GM23338 (cell line): ENCODE results near the gene PNLIPRP2. TPM values are rescaled to one million over a fixed set of nuclear protein-coding genes. Genes with fewer than 3 reads are reported as not detected.

ENCODE experiments used
- ATAC-seq: fragments of 200-7000 bp; cut with Tn5 transposase; 3 replicates; pipeline ENCODE4 v1.9.1; 2020
- DNase-seq: peaks from one replicate; pipeline ENCODE4 v3.0.0-alpha.2; 2015; ENCODE audit warnings: low spot score
- H2AFZ ChIP-seq: fragments of 200-600 bp; sonication (generic); 2 replicates; pipeline ENCODE4 v1.8.0; 2016; ENCODE audit warnings: antibody characterized with exemption, mild to moderate bottlenecking, moderate library complexity
- H3F3A ChIP-seq: fragments of 200-600 bp; sonication (generic); replicated peaks from 2 replicates; pipeline ENCODE4 v1.8.0; 2017; ENCODE audit warnings: antibody characterized with exemption, mixed run types, low read depth
- H3K27ac ChIP-seq: fragments of 200-600 bp; sonication (generic); 2 replicates; pipeline ENCODE4 v1.6.1; 2016; ENCODE audit warnings: low read depth
- H3K27me3 ChIP-seq: fragments of 200-600 bp; sonication (generic); 2 replicates; pipeline ENCODE4 v1.8.0; 2016; ENCODE audit warnings: mild to moderate bottlenecking, mixed run types, moderate library complexity; ENCODE audit not compliant: insufficient read depth
- H3K36me3 ChIP-seq: fragments of 200-600 bp; sonication (generic); 2 replicates; pipeline ENCODE4 v1.8.0; 2016; ENCODE audit warnings: mild to moderate bottlenecking; ENCODE audit not compliant: insufficient read depth
- H3K4me1 ChIP-seq: fragments of 200-600 bp; sonication (generic); 2 replicates; pipeline ENCODE4 v1.8.0; 2016; ENCODE audit warnings: mild to moderate bottlenecking, moderate library complexity; ENCODE audit not compliant: insufficient read depth
- H3K4me2 ChIP-seq: fragments of 200-600 bp; sonication (generic); 2 replicates; pipeline ENCODE4 v1.7.1; 2017; ENCODE audit warnings: mixed run types
- H3K4me3 ChIP-seq: fragments of 200-600 bp; sonication (generic); 2 replicates; pipeline ENCODE4 v1.6.1; 2016; ENCODE audit warnings: mixed run types
- H3K79me2 ChIP-seq: fragments of 200-600 bp; sonication (generic); replicated peaks from 2 replicates; pipeline ENCODE4 v1.8.0; 2017; ENCODE audit warnings: mild to moderate bottlenecking; ENCODE audit not compliant: insufficient read depth
- H3K9me2 ChIP-seq: fragments of 200-600 bp; sonication (generic); 2 replicates; pipeline ENCODE4 v1.8.0; 2017; ENCODE audit not compliant: insufficient read depth
- H4K20me1 ChIP-seq: fragments of 200-600 bp; sonication (generic); replicated peaks from 2 replicates; pipeline ENCODE4 v1.8.0; 2017; ENCODE audit warnings: mild to moderate bottlenecking; ENCODE audit not compliant: insufficient read depth
- H3K27ac Mint-ChIP-seq: 2 replicates; pipeline ENCODE4 v1.8.0; 2020; ENCODE audit warnings: inconsistent platforms, mild to moderate bottlenecking, moderate library complexity, mixed read lengths
- H3K27me3 Mint-ChIP-seq: 3 replicates; pipeline ENCODE4 v1.8.0; 2022; ENCODE audit warnings: low read depth, mild to moderate bottlenecking, moderate library complexity, mixed read lengths, inconsistent platforms; ENCODE audit not compliant: insufficient read depth, poor library complexity
- H3K36me3 Mint-ChIP-seq: 3 replicates; pipeline ENCODE4 v1.8.0; 2021; ENCODE audit warnings: low read depth, mild to moderate bottlenecking, inconsistent platforms, moderate library complexity, mixed read lengths
- H3K4me1 Mint-ChIP-seq: 3 replicates; pipeline ENCODE4 v1.8.0; 2020; ENCODE audit warnings: mild to moderate bottlenecking, inconsistent platforms, mixed read lengths
- H3K4me3 Mint-ChIP-seq: 3 replicates; pipeline ENCODE4 v1.8.0; 2021; ENCODE audit warnings: moderate library complexity, mild to moderate bottlenecking, inconsistent platforms, mixed read lengths
- H3K9me3 Mint-ChIP-seq: 3 replicates; pipeline ENCODE4 v1.8.0; 2020; ENCODE audit warnings: moderate library complexity, mild to moderate bottlenecking, inconsistent platforms, mixed read lengths
- CREB1 ChIP-seq: fragments of 250-450 bp; sonication (Bioruptor Pico); IDR thresholded peaks from 2 replicates; pipeline ENCODE4 v1.5.0; 2020; ENCODE audit warnings: low read depth, mild to moderate bottlenecking, moderate library complexity
- EZH2 ChIP-seq: fragments of 200-600 bp; sonication (generic); IDR thresholded peaks from one replicate; pipeline ENCODE4 v1.8.0; 2017; ENCODE audit warnings: antibody characterized with exemption, mild to moderate bottlenecking, low read depth; ENCODE audit not compliant: unreplicated experiment
- EZH2phosphoT487 ChIP-seq: fragments of 200-600 bp; sonication (generic); IDR thresholded peaks from one replicate; pipeline ENCODE4 v1.8.1; 2018; ENCODE audit warnings: antibody characterized with exemption; ENCODE audit not compliant: unreplicated experiment
- JUNB ChIP-seq: IDR thresholded peaks from one replicate; pipeline ENCODE4 v1.6.1; 2016; ENCODE audit warnings: antibody characterized with exemption; ENCODE audit not compliant: unreplicated experiment
- NANOG ChIP-seq: IDR thresholded peaks from 2 replicates; pipeline ENCODE4 v1.6.1; 2016; ENCODE audit warnings: antibody characterized with exemption, borderline replicate concordance
- STAT1 ChIP-seq: IDR thresholded peaks from one replicate; pipeline ENCODE4 v1.6.1; 2016; ENCODE audit warnings: antibody characterized with exemption; ENCODE audit not compliant: unreplicated experiment
- ZNF331 ChIP-seq: fragments of 250-450 bp; sonication (Bioruptor Pico); IDR thresholded peaks from 2 replicates; pipeline ENCODE4 v1.5.0; 2020; ENCODE audit warnings: low read depth, mild to moderate bottlenecking, moderate library complexity
- polyA plus RNA-seq: library from polyadenylated mRNA; unstranded; fragments of >200 nt; fragmentation: Nextera tagmentation; extraction: Ambion mirVana; gene quantifications from 2 replicates; pipeline ENCODE4 v1.2.1, GENCODE V29; 2016
- total RNA-seq: library from RNA; depleted of rRNA; stranded (reverse); fragments of >200 nt; shearing (Covaris generic); gene quantifications from 2 replicates; pipeline ENCODE4 v1.2.3, GENCODE V29; 2014
- TF ChIP-seq, protein P1 (sequence below), 2 experiments: fragments of 200-600 bp in 1 of 2; sonication (generic) in 1 of 2; conservative IDR thresholded peaks; 2 replicates each; pipeline versions ENCODE4 v1.5.1 to v1.6.1; 2016 to 2017; ENCODE audit warnings: antibody characterized with exemption in 2 of 2, low read depth in 2 of 2, mild to moderate bottlenecking in 2 of 2, moderate library complexity in 1 of 2
- TF ChIP-seq, protein P2 (sequence below): IDR thresholded peaks from 2 replicates; pipeline ENCODE4 v1.6.1; 2016; ENCODE audit warnings: antibody characterized with exemption
- TF ChIP-seq, protein P3 (sequence below): fragments of 250-450 bp; sonication (Bioruptor Pico); IDR thresholded peaks from 2 replicates; pipeline ENCODE4 v1.5.0; 2020; ENCODE audit warnings: mild to moderate bottlenecking, moderate library complexity

The PNLIPRP2 gene
- total and polyA plus RNA-seq, 2 experiments from 2014 or later = 0.24 TPM; not detected in 1

DNA sequence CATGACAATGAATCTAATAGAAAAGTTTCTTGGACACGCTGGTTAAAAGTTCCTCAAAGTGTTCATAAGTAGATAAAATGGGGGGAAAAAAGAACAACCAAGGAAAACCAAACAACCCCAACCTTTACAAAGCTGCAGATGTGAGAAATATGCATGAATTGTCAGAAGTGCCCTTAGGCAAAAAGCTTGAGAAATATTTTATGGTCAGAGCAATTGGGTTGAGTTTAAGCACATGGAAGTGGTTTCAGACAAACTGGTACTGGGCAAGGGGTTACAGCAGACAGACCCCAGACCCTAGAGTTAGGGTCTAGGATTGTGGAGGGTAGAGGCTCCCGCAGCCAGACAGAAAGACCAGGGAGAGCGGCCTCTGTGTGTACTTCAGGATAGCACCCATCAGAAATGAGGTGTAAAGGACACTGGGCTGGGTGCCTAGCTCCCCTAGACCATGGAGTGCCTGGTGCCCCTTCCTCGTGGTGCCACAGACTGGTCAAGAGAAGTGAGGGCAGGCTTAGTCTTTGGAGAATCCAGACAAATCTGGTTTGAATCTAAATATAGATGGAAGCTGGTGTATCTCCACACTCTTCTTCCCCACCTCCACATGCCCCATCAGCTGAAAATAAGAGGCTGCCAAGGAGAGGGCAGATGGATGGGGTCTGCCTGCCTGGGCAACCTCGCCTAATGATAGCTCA lies 37.3 kb downstream of the PNLIPRP2 start (continued):
- TF ChIP-seq, protein P1, sequence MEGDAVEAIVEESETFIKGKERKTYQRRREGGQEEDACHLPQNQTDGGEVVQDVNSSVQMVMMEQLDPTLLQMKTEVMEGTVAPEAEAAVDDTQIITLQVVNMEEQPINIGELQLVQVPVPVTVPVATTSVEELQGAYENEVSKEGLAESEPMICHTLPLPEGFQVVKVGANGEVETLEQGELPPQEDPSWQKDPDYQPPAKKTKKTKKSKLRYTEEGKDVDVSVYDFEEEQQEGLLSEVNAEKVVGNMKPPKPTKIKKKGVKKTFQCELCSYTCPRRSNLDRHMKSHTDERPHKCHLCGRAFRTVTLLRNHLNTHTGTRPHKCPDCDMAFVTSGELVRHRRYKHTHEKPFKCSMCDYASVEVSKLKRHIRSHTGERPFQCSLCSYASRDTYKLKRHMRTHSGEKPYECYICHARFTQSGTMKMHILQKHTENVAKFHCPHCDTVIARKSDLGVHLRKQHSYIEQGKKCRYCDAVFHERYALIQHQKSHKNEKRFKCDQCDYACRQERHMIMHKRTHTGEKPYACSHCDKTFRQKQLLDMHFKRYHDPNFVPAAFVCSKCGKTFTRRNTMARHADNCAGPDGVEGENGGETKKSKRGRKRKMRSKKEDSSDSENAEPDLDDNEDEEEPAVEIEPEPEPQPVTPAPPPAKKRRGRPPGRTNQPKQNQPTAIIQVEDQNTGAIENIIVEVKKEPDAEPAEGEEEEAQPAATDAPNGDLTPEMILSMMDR (conservative IDR thresholded peaks at IDR 0.05; ENCODE audit: low read depth in 2 of 2) = no peak
- TF ChIP-seq STAT1 = no peak
- TF ChIP-seq, protein P2, sequence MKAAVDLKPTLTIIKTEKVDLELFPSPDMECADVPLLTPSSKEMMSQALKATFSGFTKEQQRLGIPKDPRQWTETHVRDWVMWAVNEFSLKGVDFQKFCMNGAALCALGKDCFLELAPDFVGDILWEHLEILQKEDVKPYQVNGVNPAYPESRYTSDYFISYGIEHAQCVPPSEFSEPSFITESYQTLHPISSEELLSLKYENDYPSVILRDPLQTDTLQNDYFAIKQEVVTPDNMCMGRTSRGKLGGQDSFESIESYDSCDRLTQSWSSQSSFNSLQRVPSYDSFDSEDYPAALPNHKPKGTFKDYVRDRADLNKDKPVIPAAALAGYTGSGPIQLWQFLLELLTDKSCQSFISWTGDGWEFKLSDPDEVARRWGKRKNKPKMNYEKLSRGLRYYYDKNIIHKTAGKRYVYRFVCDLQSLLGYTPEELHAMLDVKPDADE = no peak
- TF ChIP-seq CREB1 (CRISPR knock-in tag) = no peak

DNA sequence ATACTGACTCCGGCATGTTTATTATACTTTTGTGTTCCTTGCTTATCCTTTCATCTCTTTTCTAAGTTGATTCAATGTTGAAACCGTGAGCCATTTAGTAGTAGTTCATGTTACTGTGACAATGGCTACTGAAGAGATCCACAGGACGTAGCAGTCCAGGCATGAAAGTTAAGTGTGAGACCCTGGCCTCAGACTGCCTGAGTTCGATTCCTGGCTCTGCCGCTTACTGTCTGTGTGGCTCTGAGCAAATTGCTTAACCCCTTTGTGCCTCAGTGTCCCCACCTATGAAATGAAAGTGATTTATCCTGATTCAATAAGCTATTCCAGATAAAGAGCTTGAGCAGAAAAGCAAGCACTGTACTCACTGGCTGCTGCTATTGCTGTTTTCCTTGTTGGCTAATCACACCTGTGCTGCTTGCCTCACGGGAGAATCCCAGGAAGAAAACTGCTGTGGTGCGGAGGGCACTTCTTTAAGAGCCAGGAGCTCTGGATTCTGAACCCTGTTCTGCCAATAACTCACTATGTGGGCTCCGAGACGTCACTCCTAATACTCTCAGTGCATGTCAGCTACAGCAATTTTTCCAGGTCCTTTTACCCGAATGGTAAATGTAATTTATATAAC lies 38.4 kb downstream of the PNLIPRP2 start:
- no peak overlapping the region for H3K27ac ChIP-seq
- Mint-ChIP-seq H3K36me3 (peaks cover 13% of the 10 kb centered on the region), H3K4me1 (no peaks in the 10 kb centered on the region; the same call in 2 of the 3 replicates), H3K4me3 (no peak overlapping the region), H3K27me3 (peaks cover under 1% of the 10 kb centered on the region), H3K27ac (no peak overlapping the region), H3K9me3 (no peaks in the 10 kb centered on the region)
- H3K4me3 ChIP-seq = no peak overlapping the region
- no peak overlapping the region for H3K4me2 ChIP-seq
- no peaks in the 10 kb centered on the region; the same call in 1 of the 2 replicates for H3K36me3 ChIP-seq
- H3K27me3 ChIP-seq = no peaks in the 10 kb centered on the region
- H4K20me1 ChIP-seq = no peaks in the 10 kb centered on the region
- no peak for ATAC-seq
- no peak for DNase-seq
- no peaks in the 10 kb centered on the region for H3K79me2 ChIP-seq
- H2AFZ ChIP-seq = no peak overlapping the region
- no peaks in the 10 kb centered on the region for H3F3A ChIP-seq
- H3K4me1 ChIP-seq = no peaks in the 10 kb centered on the region
- 0 out of 2 replicates have a peak, but pooled peaks cover 3% of the 10 kb centered on the region for H3K9me2 ChIP-seq
- TF ChIP-seq STAT1 (no peak), EZH2 (no peak), EZH2phosphoT487 (no peak), JUNB (no peak), CREB1 (CRISPR knock-in tag) (no peak), NANOG (no peak), ZNF331 (no peak)
- TF ChIP-seq, protein P2 = no peak
- TF ChIP-seq, protein P3, sequence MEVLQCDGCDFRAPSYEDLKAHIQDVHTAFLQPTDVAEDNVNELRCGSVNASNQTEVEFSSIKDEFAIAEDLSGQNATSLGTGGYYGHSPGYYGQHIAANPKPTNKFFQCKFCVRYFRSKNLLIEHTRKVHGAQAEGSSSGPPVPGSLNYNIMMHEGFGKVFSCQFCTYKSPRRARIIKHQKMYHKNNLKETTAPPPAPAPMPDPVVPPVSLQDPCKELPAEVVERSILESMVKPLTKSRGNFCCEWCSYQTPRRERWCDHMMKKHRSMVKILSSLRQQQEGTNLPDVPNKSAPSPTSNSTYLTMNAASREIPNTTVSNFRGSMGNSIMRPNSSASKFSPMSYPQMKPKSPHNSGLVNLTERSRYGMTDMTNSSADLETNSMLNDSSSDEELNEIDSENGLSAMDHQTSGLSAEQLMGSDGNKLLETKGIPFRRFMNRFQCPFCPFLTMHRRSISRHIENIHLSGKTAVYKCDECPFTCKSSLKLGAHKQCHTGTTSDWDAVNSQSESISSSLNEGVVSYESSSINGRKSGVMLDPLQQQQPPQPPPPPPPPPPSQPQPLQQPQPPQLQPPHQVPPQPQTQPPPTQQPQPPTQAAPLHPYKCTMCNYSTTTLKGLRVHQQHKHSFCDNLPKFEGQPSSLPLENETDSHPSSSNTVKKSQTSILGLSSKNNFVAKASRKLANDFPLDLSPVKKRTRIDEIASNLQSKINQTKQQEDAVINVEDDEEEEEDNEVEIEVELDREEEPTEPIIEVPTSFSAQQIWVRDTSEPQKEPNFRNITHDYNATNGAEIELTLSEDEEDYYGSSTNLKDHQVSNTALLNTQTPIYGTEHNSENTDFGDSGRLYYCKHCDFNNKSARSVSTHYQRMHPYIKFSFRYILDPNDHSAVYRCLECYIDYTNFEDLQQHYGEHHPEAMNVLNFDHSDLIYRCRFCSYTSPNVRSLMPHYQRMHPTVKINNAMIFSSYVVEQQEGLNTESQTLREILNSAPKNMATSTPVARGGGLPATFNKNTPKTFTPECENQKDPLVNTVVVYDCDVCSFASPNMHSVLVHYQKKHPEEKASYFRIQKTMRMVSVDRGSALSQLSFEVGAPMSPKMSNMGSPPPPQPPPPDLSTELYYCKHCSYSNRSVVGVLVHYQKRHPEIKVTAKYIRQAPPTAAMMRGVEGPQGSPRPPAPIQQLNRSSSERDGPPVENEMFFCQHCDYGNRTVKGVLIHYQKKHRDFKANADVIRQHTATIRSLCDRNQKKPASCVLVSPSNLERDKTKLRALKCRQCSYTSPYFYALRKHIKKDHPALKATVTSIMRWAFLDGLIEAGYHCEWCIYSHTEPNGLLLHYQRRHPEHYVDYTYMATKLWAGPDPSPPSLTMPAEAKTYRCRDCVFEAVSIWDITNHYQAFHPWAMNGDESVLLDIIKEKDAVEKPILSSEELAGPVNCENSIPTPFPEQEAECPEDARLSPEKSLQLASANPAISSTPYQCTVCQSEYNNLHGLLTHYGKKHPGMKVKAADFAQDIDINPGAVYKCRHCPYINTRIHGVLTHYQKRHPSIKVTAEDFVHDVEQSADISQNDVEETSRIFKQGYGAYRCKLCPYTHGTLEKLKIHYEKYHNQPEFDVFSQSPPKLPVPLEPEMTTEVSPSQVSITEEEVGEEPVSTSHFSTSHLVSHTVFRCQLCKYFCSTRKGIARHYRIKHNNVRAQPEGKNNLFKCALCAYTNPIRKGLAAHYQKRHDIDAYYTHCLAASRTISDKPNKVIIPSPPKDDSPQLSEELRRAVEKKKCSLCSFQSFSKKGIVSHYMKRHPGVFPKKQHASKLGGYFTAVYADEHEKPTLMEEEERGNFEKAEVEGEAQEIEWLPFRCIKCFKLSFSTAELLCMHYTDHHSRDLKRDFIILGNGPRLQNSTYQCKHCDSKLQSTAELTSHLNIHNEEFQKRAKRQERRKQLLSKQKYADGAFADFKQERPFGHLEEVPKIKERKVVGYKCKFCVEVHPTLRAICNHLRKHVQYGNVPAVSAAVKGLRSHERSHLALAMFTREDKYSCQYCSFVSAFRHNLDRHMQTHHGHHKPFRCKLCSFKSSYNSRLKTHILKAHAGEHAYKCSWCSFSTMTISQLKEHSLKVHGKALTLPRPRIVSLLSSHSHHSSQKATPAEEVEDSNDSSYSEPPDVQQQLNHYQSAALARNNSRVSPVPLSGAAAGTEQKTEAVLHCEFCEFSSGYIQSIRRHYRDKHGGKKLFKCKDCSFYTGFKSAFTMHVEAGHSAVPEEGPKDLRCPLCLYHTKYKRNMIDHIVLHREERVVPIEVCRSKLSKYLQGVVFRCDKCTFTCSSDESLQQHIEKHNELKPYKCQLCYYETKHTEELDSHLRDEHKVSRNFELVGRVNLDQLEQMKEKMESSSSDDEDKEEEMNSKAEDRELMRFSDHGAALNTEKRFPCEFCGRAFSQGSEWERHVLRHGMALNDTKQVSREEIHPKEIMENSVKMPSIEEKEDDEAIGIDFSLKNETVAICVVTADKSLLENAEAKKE (CRISPR knock-in tag) = no peak
- TF ChIP-seq, protein P1 (conservative IDR thresholded peaks at IDR 0.05; ENCODE audit: low read depth in 2 of 2) = no peak
